OCI-LY3 (cell line): ENCODE data around the gene PCBP3.
"Not testable (repeated sequence)": the region's sequence is repeated elsewhere in the genome, so short reads cannot be mapped to it uniquely, and the experiment has no call there.

Source experiments
- H2AFZ ChIP-seq: fragments of 200-600, 300-600 bp; shearing (Covaris generic); 2 replicates; pipeline ENCODE4 v1.6.0; 2014; ENCODE audit warnings: antibody characterized with exemption, low read depth, low read length
- H3K27ac ChIP-seq: fragments of 200-600, 300-600 bp; sonication (generic); 2 replicates; pipeline ENCODE4 v1.5.1; 2014; ENCODE audit warnings: mild to moderate bottlenecking, low read length, moderate library complexity, mixed read lengths
- H3K27me3 ChIP-seq: fragments of 200-600, 300-600 bp; sonication (generic); 2 replicates; pipeline ENCODE4 v1.6.1; 2014; ENCODE audit warnings: low read depth, low read length, mixed read lengths
- H3K36me3 ChIP-seq: fragments of 200-600, 300-600 bp; sonication (generic); replicated peaks from 2 replicates; pipeline ENCODE3; 2014; ENCODE audit warnings: low read depth, low read length, mixed read lengths
- H3K4me1 ChIP-seq: fragments of 300-600, 200-600 bp; sonication (generic); 2 replicates; pipeline ENCODE4 v1.6.1; 2014; ENCODE audit warnings: low read length, mixed read lengths
- H3K4me2 ChIP-seq: fragments of 200-600, 300-600 bp; sonication (generic); 2 replicates; pipeline ENCODE4 v1.6.1; 2014; ENCODE audit warnings: low read length, mixed read lengths
- H3K4me3 ChIP-seq: fragments of 300-600, 200-600 bp; sonication (generic); 2 replicates; pipeline ENCODE4 v1.5.1; 2014; ENCODE audit warnings: antibody characterized with exemption, mild to moderate bottlenecking, low read length, moderate library complexity
- H3K79me2 ChIP-seq: fragments of 300-600, 200-600 bp; shearing (Covaris generic); 2 replicates; pipeline ENCODE4 v1.6.1; 2014; ENCODE audit warnings: mild to moderate bottlenecking, low read length, mixed read lengths
- H3K9ac ChIP-seq: fragments of 300-600, 200-600 bp; shearing (Covaris generic); 2 replicates; pipeline ENCODE4 v1.6.0; 2014; ENCODE audit warnings: mild to moderate bottlenecking, low read length, moderate library complexity
- H3K9me3 ChIP-seq: fragments of 200-600, 300-600 bp; shearing (Covaris generic); 2 replicates; pipeline ENCODE4 v1.6.1; 2014; ENCODE audit warnings: low read length, mixed read lengths; ENCODE audit not compliant: insufficient read depth
- H4K20me1 ChIP-seq: fragments of 200-600, 300-600 bp; sonication (generic); 2 replicates; pipeline ENCODE4 v1.6.1; 2016; ENCODE audit warnings: low read length, mixed read lengths; ENCODE audit not compliant: insufficient read depth
- CTCF ChIP-seq: fragments of 200-600, 300-600 bp; sonication (generic); IDR thresholded peaks from 2 replicates; pipeline ENCODE4 v1.5.1; 2014; ENCODE audit warnings: antibody characterized with exemption, low read length, low read depth
- EZH2phosphoT487 ChIP-seq: fragments of 200-600 bp; shearing (Covaris generic); IDR thresholded peaks from 2 replicates; pipeline ENCODE4 v1.6.1; 2018; ENCODE audit warnings: antibody characterized with exemption, mixed run types, low read depth

Gene PCBP3

GRCh38 chr21:45848331-45848730, 204.8 kb downstream of the PCBP3 start:
- H3K79me2 ChIP-seq: no peaks in the 10 kb centered on the region
- H2AFZ ChIP-seq: no peak overlapping the region
- peaks cover 13% of the 10 kb centered on the region for H3K27me3 ChIP-seq
- no peak overlapping the region for H3K27ac ChIP-seq
- no peaks in the 10 kb centered on the region for H3K4me1 ChIP-seq
- H3K9me3 ChIP-seq: no peaks in the 10 kb centered on the region
- no peak overlapping the region for H3K4me2 ChIP-seq
- no peak for TF ChIP-seq EZH2phosphoT487
- TF ChIP-seq CTCF: no peak
- no peaks in the 10 kb centered on the region for H4K20me1 ChIP-seq
- H3K9ac ChIP-seq: no peak overlapping the region
- no peaks in the 10 kb centered on the region for H3K36me3 ChIP-seq
- H3K4me3 ChIP-seq: no peak overlapping the region

GRCh38 chr21:45848805-45849204, 205.3 kb downstream of the PCBP3 start:
- no peaks in the 10 kb centered on the region for H3K9me3 ChIP-seq
- no peaks in the 10 kb centered on the region for H4K20me1 ChIP-seq
- TF ChIP-seq CTCF (no peak), EZH2phosphoT487 (no peak)
- H3K36me3 ChIP-seq: no peaks in the 10 kb centered on the region
- H3K79me2 ChIP-seq: no peaks in the 10 kb centered on the region
- no peak overlapping the region for H3K4me2 ChIP-seq
- no peak overlapping the region for H2AFZ ChIP-seq
- H3K27ac ChIP-seq: no peak overlapping the region
- peaks cover 13% of the 10 kb centered on the region for H3K27me3 ChIP-seq
- no peak overlapping the region for H3K4me3 ChIP-seq
- H3K4me1 ChIP-seq: no peaks in the 10 kb centered on the region
- no peak overlapping the region for H3K9ac ChIP-seq

- TF ChIP-seq EZH2phosphoT487: no peak
- no peak for TF ChIP-seq CTCF
- H3K27me3 ChIP-seq: peaks cover 13% of the 10 kb centered on the region
- H3K9ac ChIP-seq: no peak overlapping the region
- no peak overlapping the region for H3K4me2 ChIP-seq
- H3K4me1 ChIP-seq: no peaks in the 10 kb centered on the region
- no peaks in the 10 kb centered on the region for H3K36me3 ChIP-seq
- H3K27ac ChIP-seq: no peak overlapping the region
- no peaks in the 10 kb centered on the region for H4K20me1 ChIP-seq
- H3K4me3 ChIP-seq: no peak overlapping the region
- H3K79me2 ChIP-seq: no peaks in the 10 kb centered on the region
- no peaks in the 10 kb centered on the region for H3K9me3 ChIP-seq
- H2AFZ ChIP-seq: no peak overlapping the region
These were observed 206.1 kb downstream of the PCBP3 start for GRCh38 chr21:45849651-45850050.

- no peaks in the 10 kb centered on the region for H3K79me2 ChIP-seq
- no peak overlapping the region for H3K27ac ChIP-seq
- no peak overlapping the region for H3K9ac ChIP-seq
- H3K27me3 ChIP-seq: peaks cover 13% of the 10 kb centered on the region
- TF ChIP-seq EZH2phosphoT487 (no peak), CTCF (no peak)
- no peaks in the 10 kb centered on the region for H4K20me1 ChIP-seq
- H3K4me1 ChIP-seq: no peaks in the 10 kb centered on the region
- no peak overlapping the region for H3K4me2 ChIP-seq
- H3K4me3 ChIP-seq: no peak overlapping the region
- no peaks in the 10 kb centered on the region for H3K9me3 ChIP-seq
- no peak overlapping the region for H2AFZ ChIP-seq
- H3K36me3 ChIP-seq: no peaks in the 10 kb centered on the region
These were observed 206.7 kb downstream of the PCBP3 start for GRCh38 chr21:45850181-45850580.

GRCh38 chr21:45852386-45852785, 208.9 kb downstream of the PCBP3 start:
- not testable (repeated sequence) for H3K27ac ChIP-seq, H4K20me1 ChIP-seq, H3K9ac ChIP-seq, H3K9me3 ChIP-seq, H3K79me2 ChIP-seq, H3K4me3 ChIP-seq, H3K4me2 ChIP-seq, H3K4me1 ChIP-seq, H2AFZ ChIP-seq, H3K36me3 ChIP-seq
- H3K27me3 ChIP-seq: peaks cover 13% of the 10 kb centered on the region
